GM10266 (cell line): ENCODE data around the gene ZNHIT1.

ENCODE experiments used
- DNase-seq: peaks from one replicate; pipeline ENCODE4 v3.0.0; 2012; ENCODE audit errors: extremely low spot score
- TF ChIP-seq, protein P1 (sequence below): IDR thresholded peaks from 2 replicates; pipeline ENCODE4 v1.5.1; 2012; ENCODE audit warnings: mild to moderate bottlenecking, low read depth; ENCODE audit not compliant: control insufficient read depth, insufficient read depth; ENCODE audit errors: missing control alignments

The ZNHIT1 gene

GRCh38 chr7:101265622-101266516, 47.9 kb downstream of the ZNHIT1 start:
- DNase-seq: no peak

DNA sequence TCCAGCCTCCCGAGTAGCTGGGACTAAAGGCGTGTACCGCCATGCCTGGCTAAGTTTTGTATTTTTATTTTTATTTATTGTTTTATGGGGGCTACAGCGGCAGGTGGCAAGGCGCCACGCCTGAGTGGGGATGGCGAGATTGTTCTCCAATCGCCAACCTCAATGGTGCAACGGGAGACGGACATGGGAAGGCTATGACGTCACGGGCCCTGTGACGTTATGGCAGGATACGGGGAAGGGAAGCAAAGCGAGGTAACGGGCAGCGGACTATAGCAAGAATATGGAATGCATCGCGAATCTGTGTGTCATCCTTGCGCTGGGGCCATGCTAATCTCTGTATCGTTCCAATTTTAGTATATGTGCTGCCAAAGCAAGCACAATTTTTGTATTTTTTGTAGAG, 51.7 kb downstream of the ZNHIT1 start:
- TF ChIP-seq, protein P1, sequence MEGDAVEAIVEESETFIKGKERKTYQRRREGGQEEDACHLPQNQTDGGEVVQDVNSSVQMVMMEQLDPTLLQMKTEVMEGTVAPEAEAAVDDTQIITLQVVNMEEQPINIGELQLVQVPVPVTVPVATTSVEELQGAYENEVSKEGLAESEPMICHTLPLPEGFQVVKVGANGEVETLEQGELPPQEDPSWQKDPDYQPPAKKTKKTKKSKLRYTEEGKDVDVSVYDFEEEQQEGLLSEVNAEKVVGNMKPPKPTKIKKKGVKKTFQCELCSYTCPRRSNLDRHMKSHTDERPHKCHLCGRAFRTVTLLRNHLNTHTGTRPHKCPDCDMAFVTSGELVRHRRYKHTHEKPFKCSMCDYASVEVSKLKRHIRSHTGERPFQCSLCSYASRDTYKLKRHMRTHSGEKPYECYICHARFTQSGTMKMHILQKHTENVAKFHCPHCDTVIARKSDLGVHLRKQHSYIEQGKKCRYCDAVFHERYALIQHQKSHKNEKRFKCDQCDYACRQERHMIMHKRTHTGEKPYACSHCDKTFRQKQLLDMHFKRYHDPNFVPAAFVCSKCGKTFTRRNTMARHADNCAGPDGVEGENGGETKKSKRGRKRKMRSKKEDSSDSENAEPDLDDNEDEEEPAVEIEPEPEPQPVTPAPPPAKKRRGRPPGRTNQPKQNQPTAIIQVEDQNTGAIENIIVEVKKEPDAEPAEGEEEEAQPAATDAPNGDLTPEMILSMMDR: no peak
- DNase-seq: no peak

More at GRCh38 chr7:101265622-101266516, 47.9 kb downstream of the ZNHIT1 start:
- TF ChIP-seq, protein P1: no peak

DNA sequence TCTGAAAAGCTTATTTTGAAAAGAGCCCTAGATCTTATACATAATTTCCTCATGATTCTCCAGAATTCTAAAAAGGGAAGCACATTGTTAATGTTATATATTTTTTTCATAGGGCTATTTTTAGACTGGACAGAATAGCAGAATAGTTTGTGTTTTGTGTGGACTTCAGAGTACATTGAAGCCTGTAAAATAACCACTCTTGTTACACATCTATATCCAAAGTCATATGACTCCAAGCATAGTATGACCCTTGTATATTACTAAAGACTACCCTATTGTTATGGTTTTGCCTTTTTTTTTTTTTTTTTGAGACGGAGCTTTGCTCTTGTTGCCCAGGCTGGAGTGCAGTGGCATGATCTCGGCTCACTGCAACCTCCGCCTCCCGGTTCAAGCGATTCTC, 53.1 kb downstream of the ZNHIT1 start:
- no peak for DNase-seq
- TF ChIP-seq, protein P1: no peak

DNA sequence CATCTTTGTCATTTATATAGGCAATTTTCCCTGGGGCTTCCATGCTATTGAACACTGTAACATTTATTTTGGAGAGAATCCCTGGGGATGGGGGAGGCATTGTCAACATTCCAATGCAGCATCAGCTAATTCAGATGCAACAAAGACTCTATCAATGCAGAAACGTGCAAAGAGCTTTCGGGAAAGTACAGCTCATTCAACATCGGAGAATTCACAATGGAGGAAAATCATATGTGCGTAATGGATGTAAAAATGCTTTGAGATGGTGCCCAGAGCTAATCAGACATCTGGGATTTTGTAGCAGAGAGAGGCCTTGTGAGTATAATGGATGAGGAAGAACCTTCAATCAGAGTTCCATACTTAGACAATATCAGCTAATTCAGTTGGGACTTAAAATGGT, 55.2 kb downstream of the ZNHIT1 start:
- no peak for DNase-seq
- TF ChIP-seq, protein P1: no peak
